SK-MEL-5 (cell line): ENCODE data around the gene PRMT7. TPM values are rescaled to one million over a fixed set of nuclear protein-coding genes. Genes with fewer than 3 reads are reported as not detected.

Experiments used
- DNase-seq: peaks from one replicate; pipeline ENCODE4 v3.0.0-alpha.2; 2016; ENCODE audit warnings: low read depth, low spot score
- in situ Hi-C: cut with HindIII; loops from 2 replicates; pipeline ENCODE4 v1.10.0; 2016; ENCODE audit warnings: low sequenced_read_pairs, high pct_unique_total_duplicates, low pct_unique_long_range_greater_than_20kb
- total RNA-seq: library from RNA; depleted of rRNA; stranded (reverse); fragments of >200 nt; shearing (Covaris generic); gene quantifications from 2 replicates; pipeline ENCODE4 v1.2.3, GENCODE V29; 2014

The PRMT7 gene
- total RNA-seq, 1 experiment from 2014 or later: 56.6 TPM

- in situ Hi-C loops: no loop called here
- no peak for DNase-seq
These were observed 14.5 kb upstream of the PRMT7 start for GRCh38 chr16:68296291-68296690.

GRCh38 chr16:68296693-68297092 lies 14.1 kb upstream of the PRMT7 start:
- in situ Hi-C loops: no loop called here
- no peak for DNase-seq

- in situ Hi-C loops: no loop called here
- no peak for DNase-seq
These were observed 12.9 kb upstream of the PRMT7 start for GRCh38 chr16:68297908-68298307.

GRCh38 chr16:68298312-68298711 lies 12.5 kb upstream of the PRMT7 start:
- in situ Hi-C loops: no loop called here
- no peak for DNase-seq

- in situ Hi-C loops: no loop called here
- DNase-seq: no peak
These were observed 11.8 kb upstream of the PRMT7 start for GRCh38 chr16:68298907-68299561.

- in situ Hi-C loops: no loop called here
- no peak for DNase-seq
These were observed 11.0 kb upstream of the PRMT7 start for GRCh38 chr16:68299571-68300453.

- DNase-seq: peak; percentile 96
- in situ Hi-C loops: no loop called here
These were observed 9.9 kb upstream of the PRMT7 start for GRCh38 chr16:68300734-68301459.

- DNase-seq: no peak
- in situ Hi-C loops: no loop called here
These were observed 4.2 kb upstream of the PRMT7 start for GRCh38 chr16:68306633-68307032.

GRCh38 chr16:68309799-68310198 lies 1.0 kb upstream of the PRMT7 start:
- no peak for DNase-seq
- in situ Hi-C loops: no loop called here

GRCh38 chr16:68310437-68310773 lies 414 bp upstream of the PRMT7 start:
- in situ Hi-C loops: no loop called here
- DNase-seq: peak; percentile 7

GRCh38 chr16:68313116-68313515 lies 2.3 kb downstream of the PRMT7 start:
- in situ Hi-C loops: no loop called here
- no peak for DNase-seq

GRCh38 chr16:68319185-68319908 lies 8.5 kb downstream of the PRMT7 start:
- in situ Hi-C loops: no loop called here
- no peak for DNase-seq

- in situ Hi-C loops: no loop called here
- DNase-seq: no peak
These were observed 13.5 kb downstream of the PRMT7 start for GRCh38 chr16:68324336-68324735.

- DNase-seq: no peak
- in situ Hi-C loops: no loop called here
These were observed 14.1 kb downstream of the PRMT7 start for GRCh38 chr16:68324780-68325357.

GRCh38 chr16:68328151-68328859 lies 17.5 kb downstream of the PRMT7 start:
- in situ Hi-C loops: no loop called here
- DNase-seq: peak; percentile 86

GRCh38 chr16:68328860-68329390 lies 18.1 kb downstream of the PRMT7 start:
- in situ Hi-C loops: no loop called here

GRCh38 chr16:68331879-68332410 lies 21.1 kb downstream of the PRMT7 start:
- in situ Hi-C loops: no loop called here
- no peak for DNase-seq

More at GRCh38 chr16:68328860-68329390, 18.1 kb downstream of the PRMT7 start:
- no peak for DNase-seq
